ENCODE measurements around the gene CSF3R.

Gene CSF3R

DNA sequence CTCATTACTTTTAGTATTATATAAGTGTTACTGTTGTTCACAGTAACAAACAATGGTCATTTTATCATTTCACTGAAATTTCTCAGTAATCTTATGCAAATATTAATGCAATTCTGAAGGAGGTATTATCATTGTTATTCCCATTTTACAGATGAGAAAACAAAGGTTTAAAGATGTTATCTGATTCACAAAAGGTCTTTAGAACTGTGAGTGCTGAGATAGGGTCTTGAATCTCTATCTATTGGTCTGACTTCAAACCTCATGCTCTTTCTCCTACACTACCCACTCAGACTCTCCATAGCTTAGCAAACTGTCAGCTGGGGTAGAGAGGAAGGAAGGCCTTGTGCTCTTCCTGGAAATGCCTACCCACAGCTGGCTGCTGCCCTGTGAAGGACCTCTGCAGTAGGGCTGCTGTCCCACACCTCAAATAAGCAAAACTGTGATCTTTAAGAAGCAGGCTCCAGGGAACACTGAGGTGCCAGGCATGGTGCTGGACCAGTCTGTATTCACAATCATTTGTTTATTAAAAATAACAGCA, 26.3 kb downstream of the CSF3R start:
- H3K36me3 Mint-ChIP-seq (ENCODE audit: insufficient read depth): peaks cover 20% of the 10 kb centered on the region
- ATAC-seq (replicated peaks; ENCODE audit: extremely low read depth, poor library complexity, severe bottlenecking) (no peak), DNase-seq (ENCODE audit: low spot score in 2 of 2) (no peak)
- H3K27ac Mint-ChIP-seq (ENCODE audit: low read depth): no peak overlapping the region
- no peak overlapping the region for H3K4me3 Mint-ChIP-seq
- H3K9me3 Mint-ChIP-seq: no peaks in the 10 kb centered on the region
- H3K4me1 Mint-ChIP-seq: peaks cover 24% of the 10 kb centered on the region
- H3K27me3 Mint-ChIP-seq: no peaks in the 10 kb centered on the region

- Mint-ChIP-seq H3K36me3 (ENCODE audit: insufficient read depth) (peaks cover 25% of the 10 kb centered on the region), H3K27me3 (no peaks in the 10 kb centered on the region), H3K27ac (ENCODE audit: low read depth) (peak overlapping the region; percentile 30), H3K9me3 (no peaks in the 10 kb centered on the region), H3K4me3 (no peak overlapping the region), H3K4me1 (peaks cover 23% of the 10 kb centered on the region)
- ATAC-seq (replicated peaks; ENCODE audit: extremely low read depth, poor library complexity, severe bottlenecking) (no peak), DNase-seq (ENCODE audit: low spot score in 2 of 2) (no peak)
Observed at GRCh38 chr1:36455386-36455785, 27.3 kb downstream of the CSF3R start.

- H3K36me3 Mint-ChIP-seq (ENCODE audit: insufficient read depth): peaks cover 23% of the 10 kb centered on the region
- H3K4me3 Mint-ChIP-seq: no peak overlapping the region
- H3K27ac Mint-ChIP-seq (ENCODE audit: low read depth): no peak overlapping the region
- ATAC-seq (replicated peaks; ENCODE audit: extremely low read depth, poor library complexity, severe bottlenecking) (no peak), DNase-seq (ENCODE audit: low spot score in 2 of 2) (no peak)
- no peaks in the 10 kb centered on the region for H3K9me3 Mint-ChIP-seq
- H3K27me3 Mint-ChIP-seq: no peaks in the 10 kb centered on the region
- peaks cover 25% of the 10 kb centered on the region for H3K4me1 Mint-ChIP-seq
Observed at GRCh38 chr1:36453600-36454388, 28.9 kb downstream of the CSF3R start.

DNA sequence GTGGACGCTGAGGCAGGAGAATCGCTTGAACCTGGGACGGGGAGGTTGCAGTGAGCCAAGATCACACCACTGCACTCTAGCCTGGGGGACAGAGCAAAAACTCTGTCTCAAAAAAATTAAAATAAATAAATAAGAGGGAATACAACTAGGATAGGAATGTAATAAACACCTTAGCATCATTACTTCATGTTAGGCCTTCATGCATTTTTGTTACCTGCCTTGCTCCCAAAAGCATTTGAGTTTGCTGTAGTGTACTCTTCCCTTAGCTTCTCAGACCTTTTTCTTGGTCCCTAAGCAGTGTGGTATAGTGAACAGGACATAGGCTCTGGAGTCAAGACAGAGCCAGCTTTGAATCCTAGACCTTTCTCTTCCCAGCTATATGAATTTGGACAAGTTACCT, 29.7 kb downstream of the CSF3R start:
- Mint-ChIP-seq H3K4me3 (no peak overlapping the region), H3K4me1 (peaks cover 17% of the 10 kb centered on the region), H3K27ac (ENCODE audit: low read depth) (no peak overlapping the region)

GRCh38 chr1:36450919-36451305, 31.8 kb downstream of the CSF3R start:
- no peaks in the 10 kb centered on the region for H3K27me3 Mint-ChIP-seq
- ATAC-seq (replicated peaks; ENCODE audit: extremely low read depth, poor library complexity, severe bottlenecking) (no peak), DNase-seq (ENCODE audit: low spot score in 2 of 2) (no peak)
- peaks cover 17% of the 10 kb centered on the region for H3K4me1 Mint-ChIP-seq
- no peaks in the 10 kb centered on the region for H3K9me3 Mint-ChIP-seq
- H3K4me3 Mint-ChIP-seq: peak overlapping the region; percentile 74
- H3K27ac Mint-ChIP-seq (ENCODE audit: low read depth): peak overlapping the region; percentile 97
- peaks cover 13% of the 10 kb centered on the region for H3K36me3 Mint-ChIP-seq (ENCODE audit: insufficient read depth)

More for the DNA sequence above, 29.7 kb downstream of the CSF3R start:
- H3K27me3 Mint-ChIP-seq: no peaks in the 10 kb centered on the region
- H3K9me3 Mint-ChIP-seq: no peaks in the 10 kb centered on the region
- ATAC-seq (replicated peaks; ENCODE audit: extremely low read depth, poor library complexity, severe bottlenecking) (no peak), DNase-seq (ENCODE audit: low spot score in 2 of 2) (no peak)
- peaks cover 19% of the 10 kb centered on the region for H3K36me3 Mint-ChIP-seq (ENCODE audit: insufficient read depth)

- Mint-ChIP-seq H3K4me1 (peaks cover 17% of the 10 kb centered on the region), H3K4me3 (peak within 1 kb of the TSS; percentile 74), H3K36me3 (ENCODE audit: insufficient read depth) (peaks cover 13% of the 10 kb centered on the region), H3K9me3 (no peaks in the 10 kb centered on the region), H3K27me3 (no peaks in the 10 kb centered on the region), H3K27ac (ENCODE audit: low read depth) (peak within 1 kb of the TSS; percentile 97)
- ATAC-seq (replicated peaks; ENCODE audit: extremely low read depth, poor library complexity, severe bottlenecking): peak; percentile 98
- DNase-seq (ENCODE audit: low spot score in 2 of 2): peak; percentile 76 to 79
Observed at GRCh38 chr1:36450270-36450918, 32.3 kb downstream of the CSF3R start, which contains the start of gene OSCP1. Gene OSCP1 (minus strand): TSS chr1:36450451. CDS start chr1:36450369, 82 bp downstream.

GRCh38 chr1:36448530-36449056, 34.1 kb downstream of the CSF3R start:
- ATAC-seq (replicated peaks; ENCODE audit: extremely low read depth, poor library complexity, severe bottlenecking): no peak
- no peaks in the 10 kb centered on the region for H3K9me3 Mint-ChIP-seq
- no peak overlapping the region for H3K27ac Mint-ChIP-seq (ENCODE audit: low read depth)
- peaks cover 13% of the 10 kb centered on the region for H3K36me3 Mint-ChIP-seq (ENCODE audit: insufficient read depth)
- no peak for DNase-seq (ENCODE audit: low spot score in 2 of 2)
- no peak overlapping the region for H3K4me3 Mint-ChIP-seq
- peaks cover 17% of the 10 kb centered on the region for H3K4me1 Mint-ChIP-seq
- no peaks in the 10 kb centered on the region for H3K27me3 Mint-ChIP-seq

GRCh38 chr1:36447450-36447849, 35.3 kb downstream of the CSF3R start:
- no peaks in the 10 kb centered on the region for H3K9me3 Mint-ChIP-seq
- peaks cover 13% of the 10 kb centered on the region for H3K36me3 Mint-ChIP-seq (ENCODE audit: insufficient read depth)
- no peak overlapping the region for H3K27ac Mint-ChIP-seq (ENCODE audit: low read depth)
- H3K27me3 Mint-ChIP-seq: no peaks in the 10 kb centered on the region
- no peak for ATAC-seq (replicated peaks; ENCODE audit: extremely low read depth, poor library complexity, severe bottlenecking)
- peaks cover 17% of the 10 kb centered on the region for H3K4me1 Mint-ChIP-seq
- no peak for DNase-seq (ENCODE audit: low spot score in 2 of 2)
- H3K4me3 Mint-ChIP-seq: no peak overlapping the region

DNA sequence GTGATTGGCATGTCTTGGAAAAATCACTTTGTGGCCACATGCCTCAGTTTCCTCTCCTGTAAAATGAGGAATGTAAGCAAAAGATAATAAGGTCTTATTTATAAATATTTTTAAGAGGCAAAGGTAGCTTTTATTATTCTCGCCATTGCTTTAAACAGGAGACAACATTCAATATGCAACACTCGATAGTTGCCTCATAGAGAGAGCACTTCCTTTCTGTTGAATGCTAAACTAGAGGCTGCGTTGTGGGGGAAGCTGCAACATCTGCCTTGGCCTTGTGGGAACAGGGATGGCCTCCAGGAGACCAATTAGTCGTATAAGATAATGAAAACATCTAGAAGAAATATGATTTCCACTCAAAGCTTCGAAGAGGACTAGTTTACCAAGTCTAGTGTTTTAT, 36.0 kb downstream of the CSF3R start:
- Mint-ChIP-seq H3K27me3 (no peaks in the 10 kb centered on the region), H3K4me1 (peaks cover 15% of the 10 kb centered on the region), H3K27ac (ENCODE audit: low read depth) (no peak overlapping the region), H3K36me3 (ENCODE audit: insufficient read depth) (peaks cover 13% of the 10 kb centered on the region), H3K9me3 (no peaks in the 10 kb centered on the region), H3K4me3 (no peak overlapping the region)
- DNase-seq (ENCODE audit: low spot score in 2 of 2) (no peak), ATAC-seq (replicated peaks; ENCODE audit: extremely low read depth, poor library complexity, severe bottlenecking) (no peak)

DNA sequence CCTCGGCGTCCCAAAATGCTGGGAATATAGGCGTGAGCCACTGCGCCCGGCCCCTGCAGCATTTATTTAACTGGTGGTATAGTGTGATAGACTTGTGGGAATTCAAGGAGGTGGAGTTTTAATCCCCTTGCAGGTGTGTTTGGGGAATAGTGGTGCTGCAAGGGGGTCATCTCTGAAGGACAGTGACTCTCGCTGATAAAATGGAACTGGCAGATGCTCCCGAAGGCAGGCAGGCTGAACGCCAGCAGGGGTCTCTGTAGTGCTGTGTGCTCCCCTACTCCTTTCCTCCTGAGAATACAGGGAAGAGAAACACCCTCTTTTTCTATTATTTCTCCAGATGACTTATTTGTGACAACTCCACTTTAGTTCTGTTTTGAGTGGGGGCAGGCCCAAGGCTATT, 36.4 kb downstream of the CSF3R start:
- Mint-ChIP-seq H3K4me1 (peaks cover 11% of the 10 kb centered on the region), H3K4me3 (no peak overlapping the region), H3K36me3 (ENCODE audit: insufficient read depth) (peaks cover 9% of the 10 kb centered on the region), H3K27me3 (no peaks in the 10 kb centered on the region), H3K9me3 (no peaks in the 10 kb centered on the region), H3K27ac (ENCODE audit: low read depth) (no peak overlapping the region)
- no peak for ATAC-seq (replicated peaks; ENCODE audit: extremely low read depth, poor library complexity, severe bottlenecking)
- DNase-seq (ENCODE audit: low spot score in 2 of 2): no peak

DNA sequence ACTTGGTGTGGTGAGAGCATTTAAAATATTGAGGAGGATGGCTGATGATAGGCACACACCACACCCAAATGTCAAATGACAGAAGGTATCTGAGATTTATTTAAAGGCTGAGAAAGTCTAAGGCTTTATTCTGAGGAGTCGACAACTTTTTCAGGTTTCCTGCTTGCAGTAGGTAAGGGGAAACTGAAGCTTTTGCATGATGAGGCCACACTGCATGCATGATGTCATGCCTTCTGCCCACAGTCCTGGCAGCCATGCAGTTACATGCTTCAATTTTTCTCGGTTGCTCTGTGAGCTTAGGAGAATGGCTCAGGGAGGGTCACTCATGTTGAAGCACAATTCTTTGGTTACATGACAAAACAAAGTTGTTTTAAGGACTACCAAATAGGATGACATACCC, 39.4 kb downstream of the CSF3R start:
- DNase-seq (ENCODE audit: low spot score in 2 of 2): no peak
- Mint-ChIP-seq H3K27me3 (no peaks in the 10 kb centered on the region), H3K27ac (ENCODE audit: low read depth) (no peak overlapping the region), H3K4me3 (no peak overlapping the region), H3K36me3 (ENCODE audit: insufficient read depth) (no peaks in the 10 kb centered on the region), H3K9me3 (no peaks in the 10 kb centered on the region), H3K4me1 (no peaks in the 10 kb centered on the region)
- no peak for ATAC-seq (replicated peaks; ENCODE audit: extremely low read depth, poor library complexity, severe bottlenecking)

- H3K36me3 Mint-ChIP-seq (ENCODE audit: insufficient read depth): no peaks in the 10 kb centered on the region
- no peaks in the 10 kb centered on the region for H3K27me3 Mint-ChIP-seq
- H3K9me3 Mint-ChIP-seq: no peaks in the 10 kb centered on the region
- no peaks in the 10 kb centered on the region for H3K4me1 Mint-ChIP-seq
- ATAC-seq (replicated peaks; ENCODE audit: extremely low read depth, poor library complexity, severe bottlenecking) (no peak), DNase-seq (ENCODE audit: low spot score in 2 of 2) (no peak)
- H3K27ac Mint-ChIP-seq (ENCODE audit: low read depth): no peak overlapping the region
- H3K4me3 Mint-ChIP-seq: no peak overlapping the region
Observed at GRCh38 chr1:36442337-36442736, 40.4 kb downstream of the CSF3R start.

DNA sequence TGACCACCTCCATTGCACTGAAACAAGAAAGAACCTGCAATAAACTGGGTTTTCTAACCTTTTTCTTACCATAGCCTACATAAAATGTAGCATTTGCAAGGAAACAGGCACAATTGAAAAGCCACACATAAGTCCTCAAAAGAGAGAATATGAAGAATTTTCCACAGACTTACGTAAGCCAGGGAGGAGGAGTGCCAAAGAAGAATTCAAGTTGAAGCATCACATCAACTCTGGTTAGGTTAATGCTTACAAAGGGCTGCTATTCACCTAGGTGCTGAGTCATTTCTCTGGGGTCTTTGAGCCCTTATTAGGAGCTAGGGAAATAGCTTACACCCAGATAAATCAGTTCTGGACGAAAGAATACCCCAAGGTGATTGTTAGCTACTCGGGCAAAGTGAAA, 42.1 kb downstream of the CSF3R start:
- ATAC-seq (replicated peaks; ENCODE audit: extremely low read depth, poor library complexity, severe bottlenecking): no peak
- no peaks in the 10 kb centered on the region for H3K4me1 Mint-ChIP-seq
- no peak overlapping the region for H3K4me3 Mint-ChIP-seq
- DNase-seq (ENCODE audit: low spot score in 2 of 2): no peak
- H3K27ac Mint-ChIP-seq (ENCODE audit: low read depth): no peak overlapping the region
- H3K27me3 Mint-ChIP-seq: no peaks in the 10 kb centered on the region
- H3K9me3 Mint-ChIP-seq: no peaks in the 10 kb centered on the region
- H3K36me3 Mint-ChIP-seq (ENCODE audit: insufficient read depth): no peaks in the 10 kb centered on the region
